Ishikawa (cell line): ENCODE data around the gene SLIT3.

Source experiments
- CEBPB ChIP-seq: IDR thresholded peaks from 2 replicates; pipeline ENCODE4 v1.6.1; 2012
- CREB1 ChIP-seq: IDR thresholded peaks from 2 replicates; pipeline ENCODE4 v1.6.1; 2012; ENCODE audit warnings: low read depth
- EGR1 ChIP-seq: IDR thresholded peaks from 2 replicates; pipeline ENCODE4 v1.6.1; 2012
- EP300 ChIP-seq: IDR thresholded peaks from 2 replicates; pipeline ENCODE4 v1.6.1; 2012; ENCODE audit warnings: borderline replicate concordance
- FOXM1 ChIP-seq: IDR thresholded peaks from 2 replicates; pipeline ENCODE4 v1.6.1; 2012; ENCODE audit warnings: low read depth, borderline replicate concordance
- NFIC ChIP-seq: IDR thresholded peaks from 2 replicates; pipeline ENCODE4 v1.6.1; 2012
- RAD21 ChIP-seq: IDR thresholded peaks from 2 replicates; pipeline ENCODE4 v1.6.1; 2012; ENCODE audit warnings: low read depth
- TAF1 ChIP-seq: IDR thresholded peaks from 2 replicates; pipeline ENCODE4 v1.6.1; 2012; ENCODE audit warnings: low read depth, mild to moderate bottlenecking
- TCF12 ChIP-seq: IDR thresholded peaks from 2 replicates; pipeline ENCODE4 v1.6.1; 2012; ENCODE audit warnings: low read depth
- TEAD4 ChIP-seq: IDR thresholded peaks from 2 replicates; pipeline ENCODE4 v1.6.1; 2012
- YY1 ChIP-seq: IDR thresholded peaks from 2 replicates; pipeline ENCODE4 v1.6.1; 2012; ENCODE audit warnings: low read depth
- ZBTB7A ChIP-seq: IDR thresholded peaks from 2 replicates; pipeline ENCODE4 v1.6.1; 2012; ENCODE audit warnings: low read depth
- TF ChIP-seq, protein P1 (sequence below): IDR thresholded peaks from 2 replicates; pipeline ENCODE4 v1.6.1; 2012; ENCODE audit warnings: low read depth, mild to moderate bottlenecking
- TF ChIP-seq, protein P2 (sequence below): IDR thresholded peaks from 2 replicates; pipeline ENCODE4 v1.6.1; 2012
- TF ChIP-seq, protein P3 (sequence below): IDR thresholded peaks from 2 replicates; pipeline ENCODE4 v1.6.1; 2012

Gene SLIT3

DNA sequence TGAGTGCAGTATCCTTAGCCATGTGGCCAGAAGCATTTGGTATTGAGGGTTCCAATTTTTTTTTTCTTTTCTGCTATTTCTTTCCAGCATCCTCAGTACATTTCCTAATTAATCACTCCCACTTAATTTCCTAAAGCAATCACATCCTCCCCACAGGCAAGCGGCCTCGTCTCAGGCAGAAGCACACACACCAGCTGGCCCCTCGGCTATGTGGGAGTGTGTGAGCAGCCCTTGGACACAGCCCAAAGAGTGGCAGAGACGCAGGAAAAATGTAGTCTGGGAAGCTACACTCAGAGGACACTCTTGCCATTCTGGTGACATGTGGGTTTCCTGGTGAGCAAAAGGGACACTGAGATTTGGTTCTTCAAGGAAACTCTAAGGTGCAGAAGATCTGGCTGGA is 20.7 kb downstream of the SLIT3 start:
- TF ChIP-seq, protein P1, sequence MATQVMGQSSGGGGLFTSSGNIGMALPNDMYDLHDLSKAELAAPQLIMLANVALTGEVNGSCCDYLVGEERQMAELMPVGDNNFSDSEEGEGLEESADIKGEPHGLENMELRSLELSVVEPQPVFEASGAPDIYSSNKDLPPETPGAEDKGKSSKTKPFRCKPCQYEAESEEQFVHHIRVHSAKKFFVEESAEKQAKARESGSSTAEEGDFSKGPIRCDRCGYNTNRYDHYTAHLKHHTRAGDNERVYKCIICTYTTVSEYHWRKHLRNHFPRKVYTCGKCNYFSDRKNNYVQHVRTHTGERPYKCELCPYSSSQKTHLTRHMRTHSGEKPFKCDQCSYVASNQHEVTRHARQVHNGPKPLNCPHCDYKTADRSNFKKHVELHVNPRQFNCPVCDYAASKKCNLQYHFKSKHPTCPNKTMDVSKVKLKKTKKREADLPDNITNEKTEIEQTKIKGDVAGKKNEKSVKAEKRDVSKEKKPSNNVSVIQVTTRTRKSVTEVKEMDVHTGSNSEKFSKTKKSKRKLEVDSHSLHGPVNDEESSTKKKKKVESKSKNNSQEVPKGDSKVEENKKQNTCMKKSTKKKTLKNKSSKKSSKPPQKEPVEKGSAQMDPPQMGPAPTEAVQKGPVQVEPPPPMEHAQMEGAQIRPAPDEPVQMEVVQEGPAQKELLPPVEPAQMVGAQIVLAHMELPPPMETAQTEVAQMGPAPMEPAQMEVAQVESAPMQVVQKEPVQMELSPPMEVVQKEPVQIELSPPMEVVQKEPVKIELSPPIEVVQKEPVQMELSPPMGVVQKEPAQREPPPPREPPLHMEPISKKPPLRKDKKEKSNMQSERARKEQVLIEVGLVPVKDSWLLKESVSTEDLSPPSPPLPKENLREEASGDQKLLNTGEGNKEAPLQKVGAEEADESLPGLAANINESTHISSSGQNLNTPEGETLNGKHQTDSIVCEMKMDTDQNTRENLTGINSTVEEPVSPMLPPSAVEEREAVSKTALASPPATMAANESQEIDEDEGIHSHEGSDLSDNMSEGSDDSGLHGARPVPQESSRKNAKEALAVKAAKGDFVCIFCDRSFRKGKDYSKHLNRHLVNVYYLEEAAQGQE = no peak
- TF ChIP-seq YY1 = no peak
- TF ChIP-seq FOXM1 = no peak
- no peak for TF ChIP-seq ZBTB7A
- no peak for TF ChIP-seq EGR1
- TF ChIP-seq TCF12 = no peak
- TF ChIP-seq CEBPB = no peak
- TF ChIP-seq TAF1 = no peak
- TF ChIP-seq RAD21 = no peak
- TF ChIP-seq EP300 = no peak
- TF ChIP-seq NFIC = no peak
- TF ChIP-seq, protein P2, sequence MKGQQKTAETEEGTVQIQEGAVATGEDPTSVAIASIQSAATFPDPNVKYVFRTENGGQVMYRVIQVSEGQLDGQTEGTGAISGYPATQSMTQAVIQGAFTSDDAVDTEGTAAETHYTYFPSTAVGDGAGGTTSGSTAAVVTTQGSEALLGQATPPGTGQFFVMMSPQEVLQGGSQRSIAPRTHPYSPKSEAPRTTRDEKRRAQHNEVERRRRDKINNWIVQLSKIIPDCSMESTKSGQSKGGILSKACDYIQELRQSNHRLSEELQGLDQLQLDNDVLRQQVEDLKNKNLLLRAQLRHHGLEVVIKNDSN = no peak
- TF ChIP-seq, protein P3, sequence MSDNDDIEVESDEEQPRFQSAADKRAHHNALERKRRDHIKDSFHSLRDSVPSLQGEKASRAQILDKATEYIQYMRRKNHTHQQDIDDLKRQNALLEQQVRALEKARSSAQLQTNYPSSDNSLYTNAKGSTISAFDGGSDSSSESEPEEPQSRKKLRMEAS = no peak
- no peak for TF ChIP-seq TEAD4
- no peak for TF ChIP-seq CREB1

DNA sequence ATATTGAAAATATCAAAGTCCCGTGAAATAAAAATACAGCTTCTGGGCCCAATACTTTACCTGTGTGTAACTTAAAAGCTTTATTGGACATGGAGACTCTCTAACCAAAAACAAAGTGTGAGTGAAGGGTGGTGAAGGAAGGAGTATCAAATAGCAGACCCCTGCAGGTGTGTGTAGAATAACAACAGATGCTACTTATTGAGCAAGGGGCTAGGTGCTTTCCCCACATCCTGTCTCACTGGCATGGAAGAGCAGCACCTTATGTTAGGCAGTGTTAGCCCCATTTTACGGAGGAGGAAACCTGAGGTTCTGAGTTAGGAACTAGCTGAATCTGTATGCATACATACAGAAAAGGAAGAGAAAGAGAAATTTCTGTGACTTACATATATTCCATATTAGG is 21.8 kb downstream of the SLIT3 start:
- TF ChIP-seq EGR1 (no peak), RAD21 (no peak), TCF12 (no peak), ZBTB7A (no peak), FOXM1 (no peak), EP300 (no peak), YY1 (no peak), CREB1 (no peak), CEBPB (no peak), TAF1 (no peak), NFIC (no peak), TEAD4 (no peak)
- TF ChIP-seq, protein P3 = no peak
- TF ChIP-seq, protein P1 = no peak
- TF ChIP-seq, protein P2 = no peak

DNA sequence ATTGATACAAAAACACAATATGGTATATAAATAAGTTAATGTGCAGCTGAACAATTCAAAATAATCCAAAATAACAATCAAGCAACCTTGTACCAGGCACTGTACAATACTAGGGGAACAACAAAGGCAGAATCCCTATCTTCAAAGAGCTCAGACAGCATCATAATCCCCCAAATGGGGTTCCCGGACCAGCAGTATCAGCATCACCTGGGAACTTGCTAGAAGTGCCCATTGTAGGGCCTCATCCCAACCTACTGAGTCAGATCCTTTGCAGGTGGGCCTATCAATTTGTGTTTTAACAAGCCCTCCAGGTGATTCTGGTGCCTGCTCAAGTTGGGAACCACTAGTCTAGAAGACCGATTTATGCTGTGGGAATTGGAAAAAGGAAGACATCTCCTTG is 27.1 kb downstream of the SLIT3 start:
- no peak for TF ChIP-seq NFIC

DNA sequence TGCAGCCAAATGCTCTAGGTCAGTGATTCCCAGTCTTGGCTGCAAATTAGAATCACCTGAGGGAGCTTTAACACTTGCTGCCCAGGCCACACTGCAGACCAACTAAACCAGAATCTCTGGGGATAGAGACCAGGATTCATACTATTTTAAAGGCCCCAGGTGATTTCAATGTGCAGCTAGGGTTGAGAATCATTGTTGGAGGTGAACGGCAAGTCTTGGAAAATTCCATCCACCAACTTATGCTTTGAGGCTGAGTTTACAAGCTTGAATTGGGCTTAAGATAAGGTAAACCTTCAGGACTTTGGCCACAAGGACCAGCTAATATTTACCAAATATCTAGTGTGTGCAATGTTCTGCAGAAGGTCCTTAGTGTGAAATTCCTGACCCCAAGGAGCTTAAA is 27.5 kb downstream of the SLIT3 start:
- no peak for TF ChIP-seq RAD21
- no peak for TF ChIP-seq YY1
- no peak for TF ChIP-seq EGR1
- TF ChIP-seq, protein P2 = no peak
- TF ChIP-seq CREB1 = no peak
- no peak for TF ChIP-seq FOXM1
- no peak for TF ChIP-seq TCF12
- TF ChIP-seq TAF1 = no peak
- TF ChIP-seq, protein P1 = no peak
- no peak for TF ChIP-seq EP300
- no peak for TF ChIP-seq TEAD4
- TF ChIP-seq NFIC = no peak
- TF ChIP-seq, protein P3 = no peak
- TF ChIP-seq ZBTB7A = no peak
- TF ChIP-seq CEBPB = no peak
